Esophagus (tissue), 2 donors: ENCODE measurements around the gene PITX1. TPM values are rescaled to one million over a fixed set of nuclear protein-coding genes. Genes with fewer than 3 reads are reported as not detected.

Experiments used
- H3K27ac ChIP-seq, 2 donors: one replicate each; pipeline ENCODE4 v1.5.1; 2013; ENCODE audit warnings: low read depth in 2 of 2, mild to moderate bottlenecking in 2 of 2, inconsistent platforms in 1 of 2, low read length in 1 of 2, moderate library complexity in 1 of 2
- H3K27me3 ChIP-seq, 2 donors: one replicate each; pipeline ENCODE4 v1.6.1; 2013; ENCODE audit warnings: low read length in 2 of 2, control low read depth in 1 of 2, mild to moderate bottlenecking in 1 of 2; ENCODE audit not compliant: insufficient read depth in 2 of 2, control insufficient read depth in 1 of 2
- H3K36me3 ChIP-seq, 2 donors: one replicate each; pipeline ENCODE4 v1.6.1; 2013; ENCODE audit warnings: low read length in 1 of 2; ENCODE audit not compliant: control insufficient read depth in 2 of 2, insufficient read depth in 2 of 2
- H3K4me1 ChIP-seq, 2 donors: one replicate each; pipeline ENCODE4 v1.6.1; 2013; ENCODE audit warnings: low read length in 1 of 2; ENCODE audit not compliant: control insufficient read depth in 2 of 2, insufficient read depth in 2 of 2
- H3K4me3 ChIP-seq, 2 donors: one replicate each; pipeline ENCODE4 v1.5.1; 2013; ENCODE audit warnings: low read length in 2 of 2, mild to moderate bottlenecking in 2 of 2, low read depth in 1 of 2, moderate library complexity in 1 of 2
- H3K9me3 ChIP-seq, 2 donors: one replicate each; pipeline ENCODE4 v1.6.1; 2013; ENCODE audit warnings: mild to moderate bottlenecking in 2 of 2, low read depth in 1 of 2, low read length in 1 of 2, moderate library complexity in 1 of 2; ENCODE audit not compliant: control insufficient read depth in 2 of 2, insufficient read depth in 1 of 2
- WGBS, 2 donors: extraction: QIAGEN DNeasy Blood & Tissue Kit; methylation state at CpG; one replicate each; pipeline ENCODE4 v1.1.7; 2013; 5-methylcytosine and 5-hydroxymethylcytosine counted together
- polyA plus RNA-seq, 2 donors: library from polyadenylated mRNA; stranded (reverse); fragments of 200-250 nt; gene quantifications; one replicate each; pipeline ENCODE4 v1.2.3, GENCODE V29; 2013
- donor health status: healthy with polysubstance abuse.
- donor health status: Bipolar disorder and iron deficiency.

The PITX1 gene
- polyA plus RNA-seq, 2 donors: 485 to 519 TPM

- Histone ChIP-seq H3K27ac (peak overlapping the region; percentile 98 to 99), H3K9me3 (no peaks in the 10 kb centered on the region), H3K36me3 (peaks cover 0 to 14% of the 10 kb centered on the region in 2 donors), H3K4me3 (peak overlapping the region; percentile 83 to 96), H3K27me3 (no peaks in the 10 kb centered on the region), H3K4me1 (peaks cover 0 to 25% of the 10 kb centered on the region in 2 donors)
- WGBS, 2 donors: 4 to 8% methylated on average over 58 to 87 of the region's 87 CpGs
Measured at GRCh38 chr5:135039271-135040033, 5.4 kb upstream of the PITX1 start.

GRCh38 chr5:135038813-135039270, 4.8 kb upstream of the PITX1 start:
- 9 to 10% methylated on average over 42 of the region's 42 CpGs for WGBS, 2 donors

GRCh38 chr5:135038205-135038812, 4.3 kb upstream of the PITX1 start:
- peak overlapping the region; percentile 83 to 96 for H3K4me3 ChIP-seq
- WGBS, 2 donors: 15 to 26% methylated on average over 19 to 20 of the region's 20 CpGs

More at GRCh38 chr5:135038813-135039270, 4.8 kb upstream of the PITX1 start:
- H3K27ac ChIP-seq: peak overlapping the region; percentile 98 to 99
- peaks cover 0 to 23% of the 10 kb centered on the region in 2 donors for H3K4me1 ChIP-seq
- peaks cover 0 to 14% of the 10 kb centered on the region in 2 donors for H3K36me3 ChIP-seq
- no peaks in the 10 kb centered on the region for H3K27me3 ChIP-seq
- no peaks in the 10 kb centered on the region for H3K9me3 ChIP-seq
- peak overlapping the region; percentile 83 to 96 for H3K4me3 ChIP-seq

GRCh38 chr5:135037519-135038204, 3.6 kb upstream of the PITX1 start:
- Histone ChIP-seq H3K4me1 (peaks cover 0 to 23% of the 10 kb centered on the region in 2 donors), H3K4me3 (peak overlapping the region; percentile 83 to 96), H3K36me3 (peaks cover 0 to 14% of the 10 kb centered on the region in 2 donors), H3K27me3 (no peaks in the 10 kb centered on the region), H3K27ac (peak overlapping the region; percentile 98 to 99), H3K9me3 (no peaks in the 10 kb centered on the region)
- 18 to 20% methylated on average over 11 of the region's 11 CpGs for WGBS, 2 donors

More at GRCh38 chr5:135038205-135038812, 4.3 kb upstream of the PITX1 start:
- Histone ChIP-seq H3K9me3 (no peaks in the 10 kb centered on the region), H3K36me3 (peaks cover 0 to 14% of the 10 kb centered on the region in 2 donors), H3K4me1 (peaks cover 0 to 23% of the 10 kb centered on the region in 2 donors), H3K27me3 (no peaks in the 10 kb centered on the region), H3K27ac (peak overlapping the region; percentile 98 to 99)

GRCh38 chr5:135036405-135036804, 2.4 kb upstream of the PITX1 start:
- peaks cover 0 to 18% of the 10 kb centered on the region in 2 donors for H3K36me3 ChIP-seq
- peak overlapping the region; percentile 98 to 99 for H3K27ac ChIP-seq
- 37 to 55% methylated on average over 4 of the region's 4 CpGs for WGBS, 2 donors
- H3K9me3 ChIP-seq: no peaks in the 10 kb centered on the region
- peaks cover 2 to 21% of the 10 kb centered on the region in 2 donors for H3K4me1 ChIP-seq
- H3K27me3 ChIP-seq: no peaks in the 10 kb centered on the region
- peak overlapping the region; percentile 83 to 96 for H3K4me3 ChIP-seq

- peaks cover 0 to 25% of the 10 kb centered on the region in 2 donors for H3K36me3 ChIP-seq
- H3K4me1 ChIP-seq: peaks cover 6 to 13% of the 10 kb centered on the region in 2 donors
- H3K9me3 ChIP-seq: no peaks in the 10 kb centered on the region
- H3K27ac ChIP-seq: peak overlapping the region; percentile 98 to 99
- 43 to 50% methylated on average over 6 of the region's 6 CpGs for whole genome bisulfite sequencing, 2 donors
- no peaks in the 10 kb centered on the region for H3K27me3 ChIP-seq
- H3K4me3 ChIP-seq: peak overlapping the region; percentile 42 to 83
Measured at GRCh38 chr5:135035678-135036030, 1.6 kb upstream of the PITX1 start.

GRCh38 chr5:135034963-135035677, 1.1 kb upstream of the PITX1 start:
- no peaks in the 10 kb centered on the region for H3K9me3 ChIP-seq
- H3K4me1 ChIP-seq: peaks cover 6 to 9% of the 10 kb centered on the region in 2 donors
- H3K4me3 ChIP-seq: peak overlapping the region; percentile 42 to 83
- no peaks in the 10 kb centered on the region for H3K27me3 ChIP-seq
- H3K36me3 ChIP-seq: peaks cover 0 to 30% of the 10 kb centered on the region in 2 donors
- peak overlapping the region; percentile 98 to 99 for H3K27ac ChIP-seq
- WGBS, 2 donors: 40 to 52% methylated on average over 14 of the region's 14 CpGs

GRCh38 chr5:135034236-135034962, 371 bp upstream of the PITX1 start:
- WGBS, 2 donors: 2 to 4% methylated on average over 36 to 54 of the region's 65 CpGs
- Histone ChIP-seq H3K4me3 (peak overlapping the region; percentile 83 to 95), H3K36me3 (peaks cover 0 to 31% of the 10 kb centered on the region in 2 donors), H3K27ac (peak overlapping the region; percentile 98 to 99), H3K27me3 (no peaks in the 10 kb centered on the region), H3K9me3 (no peaks in the 10 kb centered on the region), H3K4me1 (peaks cover 6 to 9% of the 10 kb centered on the region in 2 donors)
